Activated T-helper 1 cell treated with Interleukin-2 at 50 U/mL for 16 hours (primary cell): ENCODE data around the gene OR4D2.
"Not testable (repeated sequence)": the region's sequence is repeated elsewhere in the genome, so short reads cannot be mapped to it uniquely, and the experiment has no call there.

Experiments used
- DNase-seq: peaks from one replicate; pipeline ENCODE4 v3.0.0-alpha.2; 2020; ENCODE audit warnings: low read depth

Gene OR4D2

GRCh38 chr17:58166682-58167081, at the start of gene OR4D2:
Gene OR4D2 (plus strand): TSS chr17:58166982. CDS start chr17:58169656, 2,674 bp downstream.
- no peak for DNase-seq

- no peak for DNase-seq
These were observed 49.4 kb upstream of the OR4D2 start for GRCh38 chr17:58117382-58117781.

- no peak for DNase-seq
These were observed 47.3 kb upstream of the OR4D2 start for GRCh38 chr17:58119491-58119890.

GRCh38 chr17:58120195-58120822, 46.5 kb upstream of the OR4D2 start:
- DNase-seq: no peak

- no peak for DNase-seq
These were observed 44.9 kb upstream of the OR4D2 start for GRCh38 chr17:58121925-58122324.

- no peak for DNase-seq
These were observed 38.9 kb upstream of the OR4D2 start for GRCh38 chr17:58127846-58128245.

GRCh38 chr17:58132697-58133096, 34.1 kb upstream of the OR4D2 start:
- DNase-seq: not testable (repeated sequence)

- DNase-seq: no peak
These were observed 30.0 kb upstream of the OR4D2 start for GRCh38 chr17:58136669-58137279.

- DNase-seq: no peak
These were observed 25.3 kb upstream of the OR4D2 start for GRCh38 chr17:58141505-58141904.

- DNase-seq: not testable (repeated sequence)
These were observed 23.4 kb upstream of the OR4D2 start for GRCh38 chr17:58143335-58143734.

- DNase-seq: no peak
These were observed 22.0 kb upstream of the OR4D2 start for GRCh38 chr17:58144801-58145200.

- DNase-seq: no peak
These were observed 18.8 kb upstream of the OR4D2 start, which contains the start of gene OR4D1 for GRCh38 chr17:58147930-58148434. Gene OR4D1 (plus strand): TSS chr17:58148384. CDS start chr17:58155154, 6,770 bp downstream.

GRCh38 chr17:58148609-58149008, 18.2 kb upstream of the OR4D2 start:
- no peak for DNase-seq

GRCh38 chr17:58150394-58150793, 16.4 kb upstream of the OR4D2 start:
- DNase-seq: no peak

GRCh38 chr17:58153046-58153445, 13.7 kb upstream of the OR4D2 start:
- DNase-seq: peak; percentile 51

GRCh38 chr17:58153671-58154070, 13.1 kb upstream of the OR4D2 start:
- DNase-seq: no peak

GRCh38 chr17:58156839-58157803, 9.7 kb upstream of the OR4D2 start:
- DNase-seq: peak; percentile 20

- no peak for DNase-seq
These were observed 8.6 kb upstream of the OR4D2 start for GRCh38 chr17:58158181-58158580.

- no peak for DNase-seq
These were observed 5.2 kb upstream of the OR4D2 start for GRCh38 chr17:58161566-58161965.

GRCh38 chr17:58165981-58166380, 801 bp upstream of the OR4D2 start:
- no peak for DNase-seq

- DNase-seq: no peak
These were observed 3.8 kb downstream of the OR4D2 start for GRCh38 chr17:58170622-58171021.

- DNase-seq: peak; percentile 24
These were observed 5.7 kb downstream of the OR4D2 start for GRCh38 chr17:58172369-58173071.
